PFSK-1 (cell line): ENCODE data around the gene LRGUK.

Source experiments
- FOXP2 ChIP-seq: optimal IDR thresholded peaks from 2 replicates; pipeline ENCODE3; 2011; ENCODE audit warnings: borderline replicate concordance, control low read depth, inconsistent platforms; ENCODE audit not compliant: insufficient read depth; ENCODE audit errors: extremely low read length, extremely low read depth
- POLR2AphosphoS5 ChIP-seq: IDR thresholded peaks from 2 replicates; pipeline ENCODE4 v1.6.1; 2012; ENCODE audit warnings: low read depth, mild to moderate bottlenecking, control low read depth, low read length, moderate library complexity
- REST ChIP-seq, 2 experiments: IDR thresholded peaks; 2 replicates each; pipeline versions ENCODE4 v1.6.1 to v1.8.0; 2011 to 2012; ENCODE audit warnings: low read depth in 2 of 2, low read length in 2 of 2, control low read depth in 1 of 2, inconsistent platforms in 1 of 2, mild to moderate bottlenecking in 1 of 2, moderate library complexity in 1 of 2; ENCODE audit not compliant: insufficient read depth in 1 of 2
- SIN3A ChIP-seq: IDR thresholded peaks from 2 replicates; pipeline ENCODE4 v1.6.1; 2012; ENCODE audit warnings: mild to moderate bottlenecking, low read length, moderate library complexity, borderline replicate concordance; ENCODE audit not compliant: insufficient read depth
- TAF1 ChIP-seq: IDR thresholded peaks from 2 replicates; pipeline ENCODE4 v1.6.1; 2012; ENCODE audit warnings: low read length, control low read depth, borderline replicate concordance; ENCODE audit not compliant: insufficient read depth

Gene LRGUK

DNA sequence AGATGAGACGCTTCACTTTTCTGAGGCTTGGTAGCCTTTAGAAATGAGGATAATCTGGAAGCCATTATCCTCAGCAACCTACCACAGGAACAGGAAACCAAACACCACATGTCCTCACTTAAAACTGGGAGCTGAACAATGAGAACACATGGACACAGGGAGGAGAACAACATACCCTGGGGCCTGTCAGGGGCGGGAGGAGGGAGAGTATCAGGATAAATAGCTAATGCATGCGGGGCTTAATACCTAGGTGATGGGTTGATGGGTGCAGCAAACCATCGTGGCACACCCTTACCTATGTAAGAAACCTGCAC lies 48.9 kb downstream of the LRGUK start:
- TF ChIP-seq TAF1: no peak
- TF ChIP-seq SIN3A: no peak
- no peak for TF ChIP-seq REST (IDR thresholded peaks at IDR 0.05; ENCODE audit: insufficient read depth in 1 of 2, low read depth in 2 of 2, low read length in 2 of 2)
- TF ChIP-seq FOXP2: no peak
- no peak for TF ChIP-seq POLR2AphosphoS5

- TF ChIP-seq POLR2AphosphoS5: no peak
- TF ChIP-seq SIN3A: no peak
- no peak for TF ChIP-seq REST (IDR thresholded peaks at IDR 0.05; ENCODE audit: insufficient read depth in 1 of 2, low read depth in 2 of 2, low read length in 2 of 2)
- no peak for TF ChIP-seq TAF1
- no peak for TF ChIP-seq FOXP2
Measured at GRCh38 chr7:134179036-134180011, 52.2 kb downstream of the LRGUK start.

DNA sequence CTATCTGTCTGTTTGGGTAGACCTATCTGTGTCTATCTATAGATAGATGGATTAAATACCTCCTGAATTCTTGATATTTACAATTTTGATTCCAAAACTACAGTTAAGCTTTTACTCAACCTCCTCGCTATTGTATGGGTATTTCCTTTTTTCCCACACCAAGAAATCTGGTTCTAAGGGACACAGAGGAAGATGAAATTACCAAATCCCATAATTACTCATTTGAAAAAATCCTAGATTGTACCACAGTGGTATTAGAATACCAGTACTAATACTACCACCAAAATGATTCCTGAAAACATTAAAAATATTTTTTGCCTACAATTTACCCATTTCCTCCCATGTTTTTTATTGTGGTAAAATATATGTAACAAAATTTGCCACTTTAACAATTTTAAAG lies 53.2 kb downstream of the LRGUK start:
- TF ChIP-seq POLR2AphosphoS5 (no peak), FOXP2 (no peak), SIN3A (no peak), TAF1 (no peak), REST (IDR thresholded peaks at IDR 0.05; ENCODE audit: insufficient read depth in 1 of 2, low read depth in 2 of 2, low read length in 2 of 2) (no peak)

GRCh38 chr7:134182078-134182477 lies 54.9 kb downstream of the LRGUK start:
- TF ChIP-seq TAF1 (no peak), FOXP2 (no peak), SIN3A (no peak), POLR2AphosphoS5 (no peak), REST (IDR thresholded peaks at IDR 0.05; ENCODE audit: insufficient read depth in 1 of 2, low read depth in 2 of 2, low read length in 2 of 2) (no peak)
